Smooth muscle cell of the brain vasculature (primary cell): ENCODE results near the gene ALDH18A1.
"Not testable (repeated sequence)": the region's sequence is repeated elsewhere in the genome, so short reads cannot be mapped to it uniquely, and the experiment has no call there.

Experiments used
- DNase-seq: peaks from one replicate; pipeline ENCODE4 v3.0.0-alpha.2; 2012; ENCODE audit warnings: low read depth, low spot score

The ALDH18A1 gene

GRCh38 chr10:95656291-95657164, at the start of gene ALDH18A1:
ALDH18A1 (minus strand) TSS chr10:95656711; CDS start chr10:95653377, 3,334 bp downstream.
- peak; percentile 80 for DNase-seq

- no peak for DNase-seq
Observed at GRCh38 chr10:95698415-95698814, 41.9 kb upstream of the ALDH18A1 start.

- no peak for DNase-seq
Observed at GRCh38 chr10:95697429-95697828, 40.9 kb upstream of the ALDH18A1 start.

GRCh38 chr10:95694665-95695064, 38.2 kb upstream of the ALDH18A1 start:
- DNase-seq = no peak

- DNase-seq = peak; percentile 99
Observed at GRCh38 chr10:95693668-95694534, 37.4 kb upstream of the ALDH18A1 start, which contains the start of gene TCTN3. TCTN3 (minus strand) TSS chr10:95693927; CDS start chr10:95693899, 28 bp downstream.

- no peak for DNase-seq
Observed at GRCh38 chr10:95693071-95693667, 36.7 kb upstream of the ALDH18A1 start.

- no peak for DNase-seq
Observed at GRCh38 chr10:95691281-95691680, 34.8 kb upstream of the ALDH18A1 start.

GRCh38 chr10:95688648-95689047, 32.1 kb upstream of the ALDH18A1 start:
- no peak for DNase-seq

GRCh38 chr10:95683966-95684365, 27.5 kb upstream of the ALDH18A1 start:
- DNase-seq = no peak

GRCh38 chr10:95675403-95676116, 19.0 kb upstream of the ALDH18A1 start:
- DNase-seq = no peak

GRCh38 chr10:95674643-95675042, 18.1 kb upstream of the ALDH18A1 start:
- no peak for DNase-seq

GRCh38 chr10:95672641-95673040, 16.1 kb upstream of the ALDH18A1 start:
- not testable (repeated sequence) for DNase-seq

- DNase-seq = no peak
Observed at GRCh38 chr10:95664543-95664942, 8.0 kb upstream of the ALDH18A1 start.

GRCh38 chr10:95663496-95663895, 7.0 kb upstream of the ALDH18A1 start:
- DNase-seq = no peak

GRCh38 chr10:95661818-95662217, 5.3 kb upstream of the ALDH18A1 start:
- peak; percentile 24 for DNase-seq

- DNase-seq = no peak
Observed at GRCh38 chr10:95660283-95660682, 3.8 kb upstream of the ALDH18A1 start.

- DNase-seq = no peak
Observed at GRCh38 chr10:95657250-95657649, 739 bp upstream of the ALDH18A1 start.

GRCh38 chr10:95655571-95656290, 780 bp downstream of the ALDH18A1 start:
- no peak for DNase-seq

- DNase-seq = no peak
Observed at GRCh38 chr10:95653895-95654294, 2.6 kb downstream of the ALDH18A1 start.

GRCh38 chr10:95651346-95652060, 5.0 kb downstream of the ALDH18A1 start:
- DNase-seq = no peak
